Uterus (tissue), 2 donors: ENCODE measurements around the gene ZFAND2B.

Experiments
- POLR2A ChIP-seq, 2 donors: fragments of 450-650 bp; IDR thresholded peaks; one replicate each; pipeline ENCODE4 v1.6.1; 2016; ENCODE audit warnings: antibody characterized with exemption in 2 of 2, mild to moderate bottlenecking in 1 of 2, moderate library complexity in 1 of 2
- TF ChIP-seq, protein P1 (sequence below), 4 experiments: fragments of 200-600 bp in 2 of 4; fragments of 450-650 bp in 2 of 4; sonication (generic) in 2 of 4; IDR thresholded peaks; one replicate each; pipeline ENCODE4 v1.5.1; 2016 to 2019; ENCODE audit warnings: antibody characterized with exemption in 4 of 4, mild to moderate bottlenecking in 2 of 4, moderate library complexity in 1 of 4

DNA sequence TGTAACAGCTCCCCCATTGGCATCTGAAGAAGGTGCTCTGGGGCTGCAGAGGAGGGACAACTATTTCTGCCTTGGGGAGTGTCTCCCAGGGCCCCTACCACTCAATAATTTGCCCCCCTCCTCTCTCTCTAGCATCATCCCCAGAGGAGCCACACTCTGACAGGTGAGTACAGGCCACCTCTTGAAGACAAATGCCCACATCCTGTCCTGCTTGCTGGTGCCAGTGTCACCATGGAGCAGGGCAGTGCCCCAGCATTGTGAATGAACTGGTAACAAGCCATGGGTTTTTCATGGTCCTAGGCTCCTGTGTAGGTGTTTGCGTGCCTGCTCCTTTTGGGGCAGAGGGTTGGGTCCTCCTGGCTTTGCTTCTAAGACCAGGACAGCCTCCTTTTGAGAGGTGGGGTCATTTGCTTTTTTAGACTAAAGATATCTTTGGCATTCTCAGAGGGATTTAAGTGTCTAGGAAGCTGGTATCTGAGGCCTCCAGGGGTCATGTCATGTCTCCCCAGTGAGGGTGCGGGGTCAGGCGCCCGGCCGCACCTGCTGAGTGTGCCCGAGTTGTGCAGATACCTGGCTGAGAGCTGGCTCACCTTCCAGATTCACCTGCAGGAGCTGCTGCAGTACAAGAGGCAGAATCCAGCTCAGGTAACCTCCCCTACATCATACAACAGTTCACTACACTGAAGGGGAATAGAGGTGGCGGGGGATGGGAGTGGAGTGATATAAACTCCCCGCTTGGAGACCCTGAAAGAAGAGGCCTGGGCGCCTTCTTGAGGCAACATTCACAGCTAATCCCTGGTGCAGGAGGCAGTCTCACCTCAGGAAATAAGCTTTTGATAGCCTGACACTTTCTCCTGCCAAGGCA lies 26.7 kb upstream of the ZFAND2B start:
- no peak for TF ChIP-seq POLR2A (IDR thresholded peaks at IDR 0.05)
- TF ChIP-seq, protein P1, sequence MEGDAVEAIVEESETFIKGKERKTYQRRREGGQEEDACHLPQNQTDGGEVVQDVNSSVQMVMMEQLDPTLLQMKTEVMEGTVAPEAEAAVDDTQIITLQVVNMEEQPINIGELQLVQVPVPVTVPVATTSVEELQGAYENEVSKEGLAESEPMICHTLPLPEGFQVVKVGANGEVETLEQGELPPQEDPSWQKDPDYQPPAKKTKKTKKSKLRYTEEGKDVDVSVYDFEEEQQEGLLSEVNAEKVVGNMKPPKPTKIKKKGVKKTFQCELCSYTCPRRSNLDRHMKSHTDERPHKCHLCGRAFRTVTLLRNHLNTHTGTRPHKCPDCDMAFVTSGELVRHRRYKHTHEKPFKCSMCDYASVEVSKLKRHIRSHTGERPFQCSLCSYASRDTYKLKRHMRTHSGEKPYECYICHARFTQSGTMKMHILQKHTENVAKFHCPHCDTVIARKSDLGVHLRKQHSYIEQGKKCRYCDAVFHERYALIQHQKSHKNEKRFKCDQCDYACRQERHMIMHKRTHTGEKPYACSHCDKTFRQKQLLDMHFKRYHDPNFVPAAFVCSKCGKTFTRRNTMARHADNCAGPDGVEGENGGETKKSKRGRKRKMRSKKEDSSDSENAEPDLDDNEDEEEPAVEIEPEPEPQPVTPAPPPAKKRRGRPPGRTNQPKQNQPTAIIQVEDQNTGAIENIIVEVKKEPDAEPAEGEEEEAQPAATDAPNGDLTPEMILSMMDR (IDR thresholded peaks at IDR 0.05), result no peak
